Measurements from ENCODE around the gene NEDD4.

NEDD4 gene

DNA sequence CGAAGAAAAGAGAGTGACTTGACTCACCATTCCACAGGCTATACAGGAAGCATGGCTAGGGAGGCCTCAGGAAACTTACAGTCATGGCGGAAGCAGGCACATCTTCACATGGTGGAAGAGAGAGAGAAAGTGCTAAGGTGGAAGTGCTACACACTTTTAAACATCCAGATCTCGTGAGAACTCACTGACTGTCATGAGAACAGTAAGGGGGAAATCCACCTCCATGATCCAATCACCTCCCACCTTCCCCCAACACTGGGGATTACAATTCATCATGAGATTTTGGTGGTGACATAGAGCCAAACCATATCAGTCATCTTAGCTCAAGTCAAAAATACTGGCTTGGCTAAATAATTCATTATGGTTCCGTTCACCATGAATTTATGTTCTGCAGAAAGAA, 45.3 kb upstream of the NEDD4 start:
- Histone ChIP-seq H3K23ac (ENCODE audit: low read length) (no peak overlapping the region), H4K8ac (ENCODE audit: low read depth, low read length) (no peak overlapping the region), H3K79me1 (ENCODE audit: low read length) (peaks cover 7% of the 10 kb centered on the region), H4K91ac (ENCODE audit: low read depth, low read length) (no peak overlapping the region), H3K27me3 (ENCODE audit: insufficient read depth, low read length) (no peaks in the 10 kb centered on the region), H3K9me3 (ENCODE audit: insufficient read depth, low read depth, low read length) (no peaks in the 10 kb centered on the region), H3K4me1 (ENCODE audit: control insufficient read depth in 1 of 2, insufficient read depth in 2 of 2, low read length in 2 of 2) (peaks cover 10 to 20% of the 10 kb centered on the region in 2 experiments), H3K4me2 (ENCODE audit: low read length) (no peak overlapping the region), H2BK12ac (ENCODE audit: low read length) (no peak overlapping the region), H3K79me2 (ENCODE audit: control insufficient read depth, insufficient read depth, low read length, poor library complexity) (no peaks in the 10 kb centered on the region), H3K9ac (ENCODE audit: low read length) (no peak overlapping the region), H3K14ac (ENCODE audit: low read length) (no peak overlapping the region), H3K4ac (ENCODE audit: low read depth, low read length) (no peak overlapping the region), H3K18ac (ENCODE audit: low read length) (no peak overlapping the region), H2AK5ac (ENCODE audit: low read length) (no peak overlapping the region), H2AFZ (ENCODE audit: insufficient read depth, low read length, poor library complexity) (no peak overlapping the region), H3K4me3 (ENCODE audit: low read depth, low read length) (no peak overlapping the region), H2BK120ac (ENCODE audit: insufficient read depth, low read length, poor library complexity) (no peak overlapping the region), H3K27ac (ENCODE audit: low read depth, low read length) (no peak overlapping the region), H4K12ac (ENCODE audit: low read depth, low read length) (no peak overlapping the region), H2BK5ac (ENCODE audit: low read depth, low read length, poor library complexity) (no peak overlapping the region), H3K36me3 (ENCODE audit: control insufficient read depth in 1 of 2, insufficient read depth in 2 of 2, low read length in 2 of 2) (no peaks in the 10 kb centered on the region)
- no peak for DNase-seq
- no CpG with 5 or more reads among the region's 4 CpGs for WGBS (ENCODE audit: extremely low coverage, insufficient coverage, insufficient read length)

DNA sequence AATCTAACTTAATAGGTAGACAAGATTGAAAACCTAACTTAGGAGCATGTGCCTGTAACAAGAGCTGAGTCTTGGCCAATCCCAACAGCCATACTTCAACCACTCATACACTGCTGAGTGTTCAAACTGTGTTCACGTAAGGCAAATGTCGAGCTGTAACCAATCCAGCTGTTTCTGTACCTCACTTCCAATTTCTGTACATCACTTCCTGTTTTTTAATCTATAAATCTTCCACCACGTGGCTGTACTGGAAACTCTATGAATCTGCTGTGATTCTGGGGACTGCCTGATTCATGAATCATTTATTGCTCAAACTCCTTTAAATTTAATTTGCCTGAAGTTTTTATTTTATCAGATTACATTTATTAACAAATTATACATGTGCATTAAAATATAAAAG, 44.6 kb upstream of the NEDD4 start:
- WGBS (ENCODE audit: extremely low coverage, insufficient coverage, insufficient read length): no CpG with 5 or more reads among the region's 3 CpGs
- Histone ChIP-seq H4K91ac (ENCODE audit: low read depth, low read length) (no peak overlapping the region), H2BK5ac (ENCODE audit: low read depth, low read length, poor library complexity) (no peak overlapping the region), H3K27ac (ENCODE audit: low read depth, low read length) (no peak overlapping the region), H2AK5ac (ENCODE audit: low read length) (no peak overlapping the region), H3K36me3 (ENCODE audit: control insufficient read depth in 1 of 2, insufficient read depth in 2 of 2, low read length in 2 of 2) (no peaks in the 10 kb centered on the region), H3K14ac (ENCODE audit: low read length) (no peak overlapping the region), H3K79me2 (ENCODE audit: control insufficient read depth, insufficient read depth, low read length, poor library complexity) (no peaks in the 10 kb centered on the region), H2BK120ac (ENCODE audit: insufficient read depth, low read length, poor library complexity) (no peak overlapping the region), H4K12ac (ENCODE audit: low read depth, low read length) (no peak overlapping the region), H3K23ac (ENCODE audit: low read length) (no peak overlapping the region), H4K8ac (ENCODE audit: low read depth, low read length) (no peak overlapping the region), H3K79me1 (ENCODE audit: low read length) (peaks cover 7% of the 10 kb centered on the region), H3K9me3 (ENCODE audit: insufficient read depth, low read depth, low read length) (no peaks in the 10 kb centered on the region), H3K4me2 (ENCODE audit: low read length) (no peak overlapping the region), H2AFZ (ENCODE audit: insufficient read depth, low read length, poor library complexity) (no peak overlapping the region), H3K27me3 (ENCODE audit: insufficient read depth, low read length) (no peaks in the 10 kb centered on the region), H3K9ac (ENCODE audit: low read length) (no peak overlapping the region), H3K4me3 (ENCODE audit: low read depth, low read length) (no peak overlapping the region), H2BK12ac (ENCODE audit: low read length) (no peak overlapping the region), H3K4ac (ENCODE audit: low read depth, low read length) (no peak overlapping the region), H3K18ac (ENCODE audit: low read length) (no peak overlapping the region), H3K4me1 (ENCODE audit: control insufficient read depth in 1 of 2, insufficient read depth in 2 of 2, low read length in 2 of 2) (peaks cover 10 to 20% of the 10 kb centered on the region in 2 experiments)
- no peak for DNase-seq

DNA sequence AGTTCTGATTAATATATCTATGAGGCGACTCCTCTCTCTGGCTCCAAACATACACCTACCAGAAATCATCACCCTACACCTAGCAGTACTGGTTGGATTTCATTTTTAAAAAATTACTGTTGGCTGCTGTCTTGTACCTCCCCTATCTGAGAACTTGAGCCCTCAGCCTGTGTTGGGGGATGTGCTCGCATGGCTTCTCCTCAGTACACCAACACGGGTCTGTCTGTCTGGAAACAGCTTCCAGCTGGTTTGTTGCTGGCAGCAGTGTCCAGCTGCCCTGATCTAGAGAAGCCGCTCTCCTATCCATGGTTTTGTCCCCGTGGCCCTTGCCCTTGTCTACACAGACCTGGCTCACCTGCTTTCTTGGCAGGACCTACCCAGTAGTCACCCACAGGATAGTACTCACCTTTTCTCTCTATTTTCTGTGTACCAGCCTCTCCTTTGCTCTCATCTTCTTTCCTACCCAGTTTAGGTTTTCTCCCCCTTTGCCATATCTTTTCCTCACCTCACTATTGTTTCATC, 43.2 kb upstream of the NEDD4 start:
- Histone ChIP-seq H3K36me3 (ENCODE audit: control insufficient read depth in 1 of 2, insufficient read depth in 2 of 2, low read length in 2 of 2) (no peaks in the 10 kb centered on the region), H3K4me1 (ENCODE audit: control insufficient read depth in 1 of 2, insufficient read depth in 2 of 2, low read length in 2 of 2) (peaks cover 3 to 14% of the 10 kb centered on the region in 2 experiments), H3K14ac (ENCODE audit: low read length) (no peak overlapping the region), H3K4me3 (ENCODE audit: low read depth, low read length) (no peak overlapping the region), H3K79me2 (ENCODE audit: control insufficient read depth, insufficient read depth, low read length, poor library complexity) (no peaks in the 10 kb centered on the region), H3K27me3 (ENCODE audit: insufficient read depth, low read length) (no peaks in the 10 kb centered on the region), H3K9ac (ENCODE audit: low read length) (no peak overlapping the region), H3K4ac (ENCODE audit: low read depth, low read length) (no peak overlapping the region), H2AK5ac (ENCODE audit: low read length) (no peak overlapping the region), H4K91ac (ENCODE audit: low read depth, low read length) (no peak overlapping the region), H2AFZ (ENCODE audit: insufficient read depth, low read length, poor library complexity) (no peak overlapping the region), H3K23ac (ENCODE audit: low read length) (no peak overlapping the region), H3K18ac (ENCODE audit: low read length) (no peak overlapping the region), H3K27ac (ENCODE audit: low read depth, low read length) (no peak overlapping the region), H2BK120ac (ENCODE audit: insufficient read depth, low read length, poor library complexity) (no peak overlapping the region), H4K12ac (ENCODE audit: low read depth, low read length) (no peak overlapping the region), H3K4me2 (ENCODE audit: low read length) (no peak overlapping the region), H3K9me3 (ENCODE audit: insufficient read depth, low read depth, low read length) (no peaks in the 10 kb centered on the region), H4K8ac (ENCODE audit: low read depth, low read length) (no peak overlapping the region), H2BK5ac (ENCODE audit: low read depth, low read length, poor library complexity) (no peak overlapping the region), H2BK12ac (ENCODE audit: low read length) (no peak overlapping the region), H3K79me1 (ENCODE audit: low read length) (peaks cover 3% of the 10 kb centered on the region)
- peak; percentile 76 to 78 for DNase-seq
- no CpG with 5 or more reads among the region's 5 CpGs for WGBS (ENCODE audit: extremely low coverage, insufficient coverage, insufficient read length)

DNA sequence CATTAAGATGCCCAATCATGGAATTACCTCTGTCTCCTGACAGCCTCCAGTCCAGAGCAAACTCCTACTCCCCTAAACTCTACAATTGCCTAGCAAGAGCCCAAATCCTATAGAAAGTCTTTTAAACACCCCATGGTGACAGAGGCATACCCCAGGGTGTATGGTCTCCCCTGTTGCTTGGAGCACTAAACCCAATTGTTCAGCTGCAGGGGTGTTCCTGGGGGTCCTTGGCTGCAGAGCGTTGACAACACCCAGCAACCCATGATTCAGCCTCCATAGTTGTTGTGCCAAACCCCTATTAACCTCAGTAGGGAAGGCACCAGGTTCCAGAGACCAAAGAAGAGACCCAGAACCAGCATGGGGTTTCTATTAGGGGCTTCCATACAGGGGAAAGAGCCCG, 41.8 kb upstream of the NEDD4 start:
- H3K14ac ChIP-seq (ENCODE audit: low read length): no peak overlapping the region
- no peaks in the 10 kb centered on the region for H3K79me2 ChIP-seq (ENCODE audit: control insufficient read depth, insufficient read depth, low read length, poor library complexity)
- H3K27me3 ChIP-seq (ENCODE audit: insufficient read depth, low read length): no peaks in the 10 kb centered on the region
- H4K91ac ChIP-seq (ENCODE audit: low read depth, low read length): no peak overlapping the region
- no peaks in the 10 kb centered on the region for H3K9me3 ChIP-seq (ENCODE audit: insufficient read depth, low read depth, low read length)
- H2BK120ac ChIP-seq (ENCODE audit: insufficient read depth, low read length, poor library complexity): no peak overlapping the region
- H2BK5ac ChIP-seq (ENCODE audit: low read depth, low read length, poor library complexity): no peak overlapping the region
- no peak overlapping the region for H2AFZ ChIP-seq (ENCODE audit: insufficient read depth, low read length, poor library complexity)
- H3K4me1 ChIP-seq (ENCODE audit: control insufficient read depth in 1 of 2, insufficient read depth in 2 of 2, low read length in 2 of 2): peaks cover 3 to 9% of the 10 kb centered on the region in 2 experiments
- no peak overlapping the region for H4K8ac ChIP-seq (ENCODE audit: low read depth, low read length)
- H3K23ac ChIP-seq (ENCODE audit: low read length): no peak overlapping the region
- no peak overlapping the region for H3K9ac ChIP-seq (ENCODE audit: low read length)
- no peak overlapping the region for H3K18ac ChIP-seq (ENCODE audit: low read length)
- H2BK12ac ChIP-seq (ENCODE audit: low read length): no peak overlapping the region
- H3K4ac ChIP-seq (ENCODE audit: low read depth, low read length): no peak overlapping the region
- no CpG with 5 or more reads among the region's 2 CpGs for WGBS (ENCODE audit: extremely low coverage, insufficient coverage, insufficient read length)
- H2AK5ac ChIP-seq (ENCODE audit: low read length): no peak overlapping the region
- DNase-seq: no peak
- H3K79me1 ChIP-seq (ENCODE audit: low read length): peaks cover 3% of the 10 kb centered on the region
- no peak overlapping the region for H4K12ac ChIP-seq (ENCODE audit: low read depth, low read length)
- no peaks in the 10 kb centered on the region for H3K36me3 ChIP-seq (ENCODE audit: control insufficient read depth in 1 of 2, insufficient read depth in 2 of 2, low read length in 2 of 2)
- H3K27ac ChIP-seq (ENCODE audit: low read depth, low read length): no peak overlapping the region
- H3K4me2 ChIP-seq (ENCODE audit: low read length): no peak overlapping the region
- H3K4me3 ChIP-seq (ENCODE audit: low read depth, low read length): no peak overlapping the region
